ENCODE measurements around the gene MLLT3. TPM values are rescaled to one million over a fixed set of nuclear protein-coding genes. Genes with fewer than 3 reads are reported as not detected.

MLLT3 gene
- total and polyA plus RNA-seq, 8 donors = 1.8 to 10.3 (median 4.2) TPM

DNA sequence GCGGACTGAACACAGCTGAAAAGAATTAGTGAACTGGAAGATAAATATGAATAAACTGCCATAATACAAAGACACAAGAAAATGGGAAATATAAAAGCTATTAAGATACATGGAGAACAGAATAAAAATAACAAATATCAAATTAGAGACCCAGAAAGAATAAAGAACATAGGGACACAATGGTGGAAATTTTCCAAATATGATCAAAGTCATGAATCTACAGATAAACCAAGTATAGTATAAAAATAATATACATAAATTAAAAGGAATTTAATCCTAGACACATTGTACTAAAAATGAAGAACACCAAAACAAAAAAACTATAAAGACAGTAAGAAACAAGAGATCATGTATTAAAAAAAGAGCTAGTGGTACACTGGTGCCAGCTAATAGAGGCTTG lies 194.9 kb downstream of the MLLT3 start:
- no peaks in the 10 kb centered on the region for H3K4me1 ChIP-seq
- no peaks in the 10 kb centered on the region for H3K36me3 ChIP-seq
- ATAC-seq = no peak
- intact Hi-C loops (cut with DNase I) = no loop called here
- DNase-seq = no peak
- H3K27ac ChIP-seq = no peak overlapping the region
- no peaks in the 10 kb centered on the region for H3K9me3 ChIP-seq
- H3K4me3 ChIP-seq = no peak overlapping the region
- TF ChIP-seq CTCF (IDR thresholded peaks at IDR 0.05) = no peak
- no peaks in the 10 kb centered on the region for H3K27me3 ChIP-seq
- WGBS, 2 donors = 91 to 93% methylated on average over 1 of the region's 1 CpG
- FAIRE-seq = peak; percentile 13

GRCh38 chr9:20426019-20426418 lies 196.3 kb downstream of the MLLT3 start:
- WGBS, 2 donors = 68 to 92% methylated on average over 2 of the region's 2 CpGs
- intact Hi-C loops (cut with DNase I) = no loop called here
- H3K4me3 ChIP-seq = no peak overlapping the region

DNA sequence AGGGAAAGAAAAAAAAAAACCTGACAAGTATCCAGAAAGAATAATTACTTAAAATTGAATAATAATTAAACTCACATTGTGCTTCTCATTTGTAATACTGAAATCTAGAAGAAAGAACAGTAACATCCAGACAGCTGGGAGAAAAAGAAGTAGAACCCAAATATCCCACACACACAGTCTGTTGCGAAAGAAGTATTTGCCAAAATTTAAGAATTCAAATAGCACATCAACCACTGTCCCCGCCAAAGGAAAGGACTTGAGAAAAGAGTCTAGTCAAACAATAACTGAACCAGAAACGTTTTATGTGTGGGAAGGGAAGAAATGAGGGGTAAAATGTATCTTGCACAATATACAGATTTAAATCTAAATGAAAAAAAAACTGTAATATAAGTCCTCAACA lies 202.8 kb downstream of the MLLT3 start:
- no peaks in the 10 kb centered on the region for H3K9me3 ChIP-seq
- intact Hi-C loops (cut with DNase I) = no loop called here
- no peak overlapping the region for H3K27ac ChIP-seq
- FAIRE-seq = no peak
- TF ChIP-seq CTCF (IDR thresholded peaks at IDR 0.05) = no peak
- no peaks in the 10 kb centered on the region for H3K36me3 ChIP-seq
- no peak for ATAC-seq
- no peaks in the 10 kb centered on the region for H3K4me1 ChIP-seq
- no peaks in the 10 kb centered on the region for H3K27me3 ChIP-seq
- 61% methylated on average over 3 of the region's 3 CpGs for WGBS, 2 donors
- DNase-seq = no peak
- no peak overlapping the region for H3K4me3 ChIP-seq

More at GRCh38 chr9:20426019-20426418, 196.3 kb downstream of the MLLT3 start:
- ATAC-seq (no peak), FAIRE-seq (no peak), DNase-seq (no peak)
- Histone ChIP-seq H3K9me3 (no peaks in the 10 kb centered on the region), H3K4me1 (no peaks in the 10 kb centered on the region), H3K27me3 (no peaks in the 10 kb centered on the region), H3K27ac (no peak overlapping the region), H3K36me3 (no peaks in the 10 kb centered on the region)
- TF ChIP-seq CTCF (IDR thresholded peaks at IDR 0.05) = no peak

- FAIRE-seq (no peak), DNase-seq (no peak), ATAC-seq (no peak)
- H3K27me3 ChIP-seq = no peaks in the 10 kb centered on the region
- 94 to 97% methylated on average over 7 of the region's 7 CpGs for WGBS, 2 donors
- H3K4me1 ChIP-seq = no peaks in the 10 kb centered on the region
- no peaks in the 10 kb centered on the region for H3K9me3 ChIP-seq
- TF ChIP-seq CTCF (IDR thresholded peaks at IDR 0.05) = no peak
- H3K4me3 ChIP-seq = no peak overlapping the region
- no peaks in the 10 kb centered on the region for H3K36me3 ChIP-seq
- intact Hi-C loops (cut with DNase I) = no loop called here
- H3K27ac ChIP-seq = no peak overlapping the region
Observed at GRCh38 chr9:20418485-20418884, 203.8 kb downstream of the MLLT3 start.

- DNase-seq (no peak), ATAC-seq (no peak), FAIRE-seq (no peak)
- H3K27me3 ChIP-seq = no peaks in the 10 kb centered on the region
- no peak for TF ChIP-seq CTCF (IDR thresholded peaks at IDR 0.05)
- 83 to 90% methylated on average over 5 of the region's 5 CpGs for WGBS, 2 donors
- H3K36me3 ChIP-seq = no peaks in the 10 kb centered on the region
- no peaks in the 10 kb centered on the region for H3K4me1 ChIP-seq
- H3K27ac ChIP-seq = no peak overlapping the region
- intact Hi-C loops (cut with DNase I) = no loop called here
- H3K9me3 ChIP-seq = no peaks in the 10 kb centered on the region
- H3K4me3 ChIP-seq = no peak overlapping the region
Observed at GRCh38 chr9:20417373-20418080, 204.8 kb downstream of the MLLT3 start.

Data from pancreas (tissue), 10 donors.